ENCODE measurements around the gene SULT1C4. TPM values are rescaled to one million over a fixed set of nuclear protein-coding genes. Genes with fewer than 3 reads are reported as not detected.

The SULT1C4 gene
- total RNA-seq (1 to 10 TPM in 2 of 4 donors, under 1 TPM in 2; 0.52 to 4.2 (median 0.92) TPM), polyA plus RNA-seq (1 to 10 TPM in 1 of 3 donors, under 1 TPM in 2; 0.96 to 1.4 (median 0.97) TPM)
- long read RNA-seq, donor 1 = 0 reads
- long read RNA-seq, donor 2 = 0 reads

- peak within 1 kb of the TSS; percentile 54 for H3K27ac ChIP-seq
- 18 to 22% (median 21%) methylated on average over 13 of the region's 13 CpGs for WGBS, 3 donors
- no peaks in the 10 kb centered on the region for H3K36me3 ChIP-seq (ENCODE audit: insufficient read depth in 1 of 2, low read depth in 1 of 2)
- peak; percentile 22 to 62 for DNase-seq
- peak within 1 kb of the TSS; percentile 60 for H3K4me3 ChIP-seq
- no peaks in the 10 kb centered on the region for H3K9me3 ChIP-seq
- no peak for TF ChIP-seq CTCF (IDR thresholded peaks at IDR 0.05)
- intact Hi-C loops (cut with DNase I) = no loop called here
- ATAC-seq = peak in 1 of 4 donors; percentile 48
- no peaks in the 10 kb centered on the region for H3K27me3 ChIP-seq (ENCODE audit: insufficient read depth in 3 of 3, low read length in 2 of 3)
- no peaks in the 10 kb centered on the region for H3K4me1 ChIP-seq
Measured at GRCh38 chr2:108377815-108378630, at the start of gene SULT1C4. TSS of gene SULT1C4 (plus strand) at chr2:108377954. CDS start at chr2:108378338, 384 bp downstream.

GRCh38 chr2:108329771-108330170 is 48.0 kb upstream of the SULT1C4 start:
- 93 to 99% (median 96%) methylated on average over 2 of the region's 2 CpGs for WGBS, 3 donors
- H3K36me3 ChIP-seq (ENCODE audit: insufficient read depth in 1 of 2, low read depth in 1 of 2) = no peaks in the 10 kb centered on the region
- ATAC-seq = no peak
- TF ChIP-seq CTCF (IDR thresholded peaks at IDR 0.05) = no peak
- peaks cover 0 to 2% (median 0%) of the 10 kb centered on the region in 3 donors for H3K27me3 ChIP-seq (ENCODE audit: insufficient read depth in 3 of 3, low read length in 2 of 3)
- no peaks in the 10 kb centered on the region for H3K4me1 ChIP-seq
- no peak for DNase-seq
- no peak overlapping the region for H3K4me3 ChIP-seq
- H3K9me3 ChIP-seq = no peaks in the 10 kb centered on the region
- no peak overlapping the region for H3K27ac ChIP-seq
- intact Hi-C loops (cut with DNase I) = no loop called here

GRCh38 chr2:108330979-108331378 is 46.8 kb upstream of the SULT1C4 start:
- WGBS, 3 donors = 34 to 40% (median 38%) methylated on average over 3 of the region's 3 CpGs
- intact Hi-C loops (cut with DNase I) = no loop called here
- no peak overlapping the region for H3K27ac ChIP-seq
- no peaks in the 10 kb centered on the region for H3K9me3 ChIP-seq
- H3K4me1 ChIP-seq = no peaks in the 10 kb centered on the region
- H3K4me3 ChIP-seq = no peak overlapping the region
- peaks cover 0 to 2% (median 0%) of the 10 kb centered on the region in 3 donors for H3K27me3 ChIP-seq (ENCODE audit: insufficient read depth in 3 of 3, low read length in 2 of 3)
- no peaks in the 10 kb centered on the region for H3K36me3 ChIP-seq (ENCODE audit: insufficient read depth in 1 of 2, low read depth in 1 of 2)
- ATAC-seq = no peak
- TF ChIP-seq CTCF (IDR thresholded peaks at IDR 0.05) = no peak
- DNase-seq = no peak

- Histone ChIP-seq H3K27ac (no peak overlapping the region), H3K36me3 (ENCODE audit: insufficient read depth in 1 of 2, low read depth in 1 of 2) (no peaks in the 10 kb centered on the region), H3K4me1 (no peaks in the 10 kb centered on the region), H3K27me3 (ENCODE audit: insufficient read depth in 3 of 3, low read length in 2 of 3) (peaks cover 0 to 10% (median 2%) of the 10 kb centered on the region in 3 donors), H3K9me3 (no peaks in the 10 kb centered on the region), H3K4me3 (no peak overlapping the region)
- intact Hi-C loops (cut with DNase I) = loop anchor here in 1 of 2 donors (5.0 kb wide), 1 partner anchor 236 kb away; no protein-coding TSS in a partner anchor
- ATAC-seq = no peak
- DNase-seq = no peak
- no peak for TF ChIP-seq CTCF (IDR thresholded peaks at IDR 0.05)
- WGBS, 3 donors = 52 to 58% (median 52%) methylated on average over 3 of the region's 3 CpGs
Measured at GRCh38 chr2:108345951-108346350, 31.8 kb upstream of the SULT1C4 start.

Data from psoas muscle (tissue), 8 donors.